Heart right ventricle (tissue), 16 donors: ENCODE measurements around the gene ROCK2. TPM values are rescaled to one million over a fixed set of nuclear protein-coding genes. Genes with fewer than 3 reads are reported as not detected.

Experiments used
- ATAC-seq, 8 donors: fragments of 200-7000 bp; cut with Tn5 transposase; one replicate each; pipeline ENCODE4 v1.9.1; 2020; ENCODE audit warnings: mild to moderate bottlenecking in 8 of 8, moderate library complexity in 8 of 8, moderate number of reproducible peaks in 1 of 8
- DNase-seq, 2 donors: peaks; one replicate each; pipeline ENCODE4 v3.0.0-alpha.2; 2020
- H3K27ac ChIP-seq, 10 donors: fragments of 200-600 bp; sonication (generic) in 2 of 10; one replicate each; pipeline versions ENCODE4 v1.5.0 to v1.8.0; 2020 to 2022; ENCODE audit warnings: mild to moderate bottlenecking in 3 of 10
- H3K27me3 ChIP-seq, 7 donors: fragments of 200-600 bp; one replicate each; pipeline ENCODE4 v1.8.0; 2021 to 2022; ENCODE audit warnings: mild to moderate bottlenecking in 2 of 7
- H3K36me3 ChIP-seq, 9 donors: fragments of 200-600 bp; sonication (generic) in 1 of 9; one replicate each; pipeline versions ENCODE4 v1.5.0 to v1.8.0; 2020 to 2022; ENCODE audit warnings: mild to moderate bottlenecking in 2 of 9
- H3K4me1 ChIP-seq, 9 donors: fragments of 200-600 bp; sonication (generic) in 1 of 9; one replicate each; pipeline versions ENCODE4 v1.5.0 to v1.8.0; 2020 to 2022; ENCODE audit warnings: mild to moderate bottlenecking in 4 of 9
- H3K4me3 ChIP-seq, 10 donors: fragments of 200-600 bp; sonication (generic) in 2 of 10; one replicate each; pipeline versions ENCODE4 v1.5.0 to v1.8.0; 2020 to 2022; ENCODE audit warnings: mild to moderate bottlenecking in 7 of 10, moderate library complexity in 2 of 10
- H3K9me3 ChIP-seq, 11 donors: fragments of 200-600 bp in 10 of 11; sonication (generic) in 2 of 11; one replicate each; pipeline versions ENCODE4 v1.5.0 to v1.8.0; 2013 to 2022; ENCODE audit warnings: mild to moderate bottlenecking in 2 of 11, control low read depth in 1 of 11, moderate library complexity in 1 of 11
- WGBS, 2 donors: extraction: QIAGEN DNeasy Blood & Tissue Kit; methylation state at CpG; one replicate each; pipeline ENCODE4 v1.1.7; 2013; ENCODE audit warnings: inconsistent platforms in 1 of 2; 5-methylcytosine and 5-hydroxymethylcytosine counted together
- intact Hi-C, 10 donors: fragments of 100-400 bp; cut with DNase I; formaldehyde crosslinking; loops; one replicate each; pipeline versions ENCODE4 v1.11.1 to v1.14.2; 2022
- polyA plus RNA-seq, 2 donors: library from polyadenylated mRNA; stranded (reverse); fragments of 200-250 nt; gene quantifications; one replicate each; pipeline ENCODE4 v1.2.3, GENCODE V29; 2013
- total RNA-seq, 10 donors: library from RNA; stranded (reverse); fragmentation: NEBNext Ultra II Directional in 3 of 10; extraction: Animal tissue kit (Norgen Biotek cat#: 25700) in 3 of 10; gene quantifications; one replicate each; pipeline versions ENCODE4 v1.2.1 to v1.2.4, GENCODE V29; 2021 to 2023
- TF ChIP-seq, protein P1 (sequence below), 9 donors: fragments of 200-600 bp; sonication (generic) in 2 of 9; IDR thresholded peaks; one replicate each; pipeline versions ENCODE4 v1.5.0 to v1.8.0; 2021 to 2022; ENCODE audit warnings: antibody characterized with exemption in 9 of 9, mild to moderate bottlenecking in 5 of 9, moderate library complexity in 1 of 9
- donor health status: Arrhythmogenic right ventricular cardiomyopathy.
- donor health status: ischemic (EF 13 %, LVEDD 7.1; RV severe dilation, severe dysfunction).
- donor health status: healthy with polysubstance abuse.
- donor health status: DM: no; HTN: yes; CAD: no.
- donor health status: DM: no; HTN: no; CAD: no.
- donor health status: ischemic (EF 25% LVEDD 6.9; RV normal size, moderate dysfunction).
- donor health status: ischemic (EF 25% LVEDD 5.7; RV mildly dilated, moderate dysfunction).
- donor health status: healthy.
- donor health status: DM: yes; HTN: yes; CAD: no.
- donor health status: Ischemic cardiomyopathy.
- donor health status: ischemic (EF 35%, LVEDD 5.7; RV mildly dilated, moderate dysfunction).
- donor health status: nonischemic (EF 11% LVEDD 7.7; RV severe dilation, severe dysfunction).
- donor health status: DM: yes; HTN: yes; CAD: no.
- donor health status: PGD.
- donor health status: ischemic (EF 29% LVEDD 5.4; RV normal size, mild dysfunction).
- donor health status: nonischemic (EF 23%, LVEDD 6.1; RV moderate dilation, normal function).

The ROCK2 gene
- total and polyA plus RNA-seq, 12 donors: 6.9 to 51.8 (median 36.5) TPM

DNA sequence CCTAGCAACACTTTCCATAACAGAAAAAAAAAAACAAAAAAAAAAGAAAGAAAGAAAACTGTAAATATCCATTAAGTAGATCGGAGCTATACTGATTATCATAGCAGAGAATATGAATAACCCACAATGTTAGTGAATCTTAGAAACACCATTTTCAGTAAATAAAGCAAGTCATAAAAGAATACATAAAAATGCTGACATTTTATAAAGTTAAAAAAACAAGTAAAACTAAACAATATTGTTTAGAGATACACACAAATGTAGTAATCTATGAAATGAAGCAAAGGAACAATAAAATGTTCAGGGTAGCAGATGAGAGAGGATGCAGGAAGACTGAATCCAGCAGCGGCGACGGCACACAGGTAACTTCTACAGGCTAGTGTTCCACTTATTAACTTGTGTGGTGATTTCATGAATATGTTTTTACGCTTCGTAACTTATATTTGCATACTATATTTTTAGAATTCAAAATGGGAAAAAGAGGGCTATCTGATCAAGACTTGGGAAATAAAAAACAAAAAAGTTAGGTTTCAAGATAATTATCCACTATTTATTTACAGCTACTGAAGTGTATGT is 4.8 kb downstream of the ROCK2 start:
- Histone ChIP-seq H3K9me3 (peaks cover 0 to 12% (median 0%) of the 10 kb centered on the region in 11 donors), H3K27ac (no peak overlapping the region), H3K4me3 (no peak overlapping the region), H3K27me3 (no peaks in the 10 kb centered on the region), H3K36me3 (no peaks in the 10 kb centered on the region), H3K4me1 (peaks cover 0 to 64% (median 42%) of the 10 kb centered on the region in 9 donors)
- TF ChIP-seq, protein P1, sequence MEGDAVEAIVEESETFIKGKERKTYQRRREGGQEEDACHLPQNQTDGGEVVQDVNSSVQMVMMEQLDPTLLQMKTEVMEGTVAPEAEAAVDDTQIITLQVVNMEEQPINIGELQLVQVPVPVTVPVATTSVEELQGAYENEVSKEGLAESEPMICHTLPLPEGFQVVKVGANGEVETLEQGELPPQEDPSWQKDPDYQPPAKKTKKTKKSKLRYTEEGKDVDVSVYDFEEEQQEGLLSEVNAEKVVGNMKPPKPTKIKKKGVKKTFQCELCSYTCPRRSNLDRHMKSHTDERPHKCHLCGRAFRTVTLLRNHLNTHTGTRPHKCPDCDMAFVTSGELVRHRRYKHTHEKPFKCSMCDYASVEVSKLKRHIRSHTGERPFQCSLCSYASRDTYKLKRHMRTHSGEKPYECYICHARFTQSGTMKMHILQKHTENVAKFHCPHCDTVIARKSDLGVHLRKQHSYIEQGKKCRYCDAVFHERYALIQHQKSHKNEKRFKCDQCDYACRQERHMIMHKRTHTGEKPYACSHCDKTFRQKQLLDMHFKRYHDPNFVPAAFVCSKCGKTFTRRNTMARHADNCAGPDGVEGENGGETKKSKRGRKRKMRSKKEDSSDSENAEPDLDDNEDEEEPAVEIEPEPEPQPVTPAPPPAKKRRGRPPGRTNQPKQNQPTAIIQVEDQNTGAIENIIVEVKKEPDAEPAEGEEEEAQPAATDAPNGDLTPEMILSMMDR (IDR thresholded peaks at IDR 0.05): no peak
- DNase-seq: no peak
- WGBS, 2 donors: 75 to 87% methylated on average over 6 of the region's 6 CpGs
- intact Hi-C loops: loop anchor here in 9 of 10 donors (2.0 to 10.0 kb wide), 13 partner anchors 38 to 182 kb away; partner anchors contain the start of gene SLC66A3 (in 1 of the 9)
- no peak for ATAC-seq

DNA sequence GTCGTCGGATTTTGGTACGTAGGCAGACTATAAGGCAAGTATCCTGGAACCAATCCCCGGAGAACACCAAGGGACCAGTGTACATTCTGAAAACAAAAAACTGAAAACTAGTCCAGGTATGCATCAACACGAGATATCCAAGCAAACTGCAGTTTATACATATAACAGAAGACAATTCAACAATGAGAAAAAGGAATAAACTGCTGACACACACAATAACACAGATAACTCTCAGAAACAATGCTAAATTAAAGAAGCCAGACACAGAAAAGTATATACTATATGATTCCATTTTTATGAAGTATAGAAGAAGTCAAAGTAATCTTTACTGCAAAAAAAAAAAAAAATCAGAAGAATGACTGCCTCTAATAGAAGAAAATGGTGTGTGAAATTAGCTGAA is 5.9 kb downstream of the ROCK2 start:
- Histone ChIP-seq H3K27me3 (no peaks in the 10 kb centered on the region), H3K4me3 (no peak overlapping the region), H3K36me3 (no peaks in the 10 kb centered on the region), H3K4me1 (peaks cover 0 to 71% (median 42%) of the 10 kb centered on the region in 9 donors), H3K27ac (no peak overlapping the region), H3K9me3 (peaks cover 0 to 12% (median 0%) of the 10 kb centered on the region in 11 donors)
- ATAC-seq (no peak), DNase-seq (no peak)
- intact Hi-C loops: no loop called here
- TF ChIP-seq, protein P1 (IDR thresholded peaks at IDR 0.05): no peak
- 86 to 91% methylated on average over 5 of the region's 5 CpGs for WGBS, 2 donors

DNA sequence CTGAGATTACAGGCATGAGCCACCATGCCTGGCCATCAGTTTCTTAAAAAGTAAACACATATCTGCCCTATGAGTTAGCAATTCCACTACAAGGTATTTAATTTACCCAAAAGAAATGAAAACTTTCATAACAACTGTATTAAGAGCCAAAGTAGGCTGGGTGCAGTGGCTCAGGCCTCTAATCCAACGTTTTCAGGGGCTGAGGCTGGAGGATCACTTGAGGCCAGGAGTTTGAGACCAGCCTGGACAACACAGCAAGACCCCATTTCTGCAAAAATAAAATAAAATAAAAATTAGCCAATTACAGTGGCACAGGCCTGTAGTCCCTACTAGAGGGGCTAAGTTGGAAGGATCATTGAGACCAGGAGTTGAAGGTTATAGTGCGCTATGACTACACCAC is 6.5 kb downstream of the ROCK2 start:
- no peaks in the 10 kb centered on the region for H3K27me3 ChIP-seq
- TF ChIP-seq, protein P1 (IDR thresholded peaks at IDR 0.05): no peak
- intact Hi-C loops: no loop called here
- no peak overlapping the region for H3K4me3 ChIP-seq
- no peak overlapping the region for H3K27ac ChIP-seq
- H3K36me3 ChIP-seq: no peaks in the 10 kb centered on the region
- peaks cover 0 to 78% (median 39%) of the 10 kb centered on the region in 9 donors for H3K4me1 ChIP-seq
- peaks cover 0 to 12% (median 0%) of the 10 kb centered on the region in 11 donors for H3K9me3 ChIP-seq
- WGBS, 2 donors: 97 to 98% methylated on average over 2 of the region's 2 CpGs
- DNase-seq (no peak), ATAC-seq (no peak)

DNA sequence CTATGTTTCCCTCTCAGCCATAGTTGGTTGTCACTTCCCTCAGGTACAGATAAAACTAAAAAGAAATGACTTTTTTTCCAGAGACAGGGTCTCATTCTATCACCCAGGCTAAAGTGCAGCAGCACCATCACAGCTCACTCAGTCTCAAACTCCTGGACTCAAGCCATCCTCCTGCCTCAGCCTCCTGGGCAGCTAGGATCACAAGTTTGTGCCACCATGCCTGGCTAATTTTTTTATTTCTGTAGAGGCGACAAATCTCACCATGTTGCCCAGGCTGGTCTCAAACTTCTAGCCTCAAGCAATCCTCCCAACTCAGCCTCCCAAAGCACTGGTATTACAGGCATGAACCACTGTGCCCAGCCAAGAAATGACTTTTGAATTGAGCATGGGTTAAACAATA is 8.2 kb downstream of the ROCK2 start:
- Histone ChIP-seq H3K27me3 (no peaks in the 10 kb centered on the region), H3K9me3 (peaks cover 0 to 25% (median 0%) of the 10 kb centered on the region in 11 donors), H3K4me1 (peaks cover 0 to 69% (median 22%) of the 10 kb centered on the region in 9 donors), H3K36me3 (no peaks in the 10 kb centered on the region), H3K4me3 (no peak overlapping the region), H3K27ac (no peak overlapping the region)
- WGBS, 2 donors: 100% methylated on average over 1 of the region's 1 CpG
- ATAC-seq (no peak), DNase-seq (no peak)
- intact Hi-C loops: no loop called here
- TF ChIP-seq, protein P1 (IDR thresholded peaks at IDR 0.05): no peak
